Measurements from ENCODE around the gene PFKFB3.

- TF ChIP-seq CTCF (IDR thresholded peaks at IDR 0.05) = no peak
- TF ChIP-seq POLR2A (IDR thresholded peaks at IDR 0.05) = no peak
- no peak for TF ChIP-seq POLR2AphosphoS5 (IDR thresholded peaks at IDR 0.05; ENCODE audit: insufficient read depth in 1 of 2, low read depth in 1 of 2)
Measured at GRCh38 chr10:6158276-6158675, 44.5 kb upstream of the PFKFB3 start.

Measured in vagina (tissue), 2 donors.